GM19099 (cell line): ENCODE measurements around the gene CASP2.

ENCODE experiments used
- POLR2A ChIP-seq: IDR thresholded peaks from 3 replicates; pipeline ENCODE4 v1.6.1; 2011; ENCODE audit warnings: low read depth; ENCODE audit not compliant: insufficient read length; ENCODE audit errors: extremely low read depth

CASP2 gene

GRCh38 chr7:143287935-143288826 lies at the start of gene CASP2:
Gene CASP2, plus strand, starts transcription at chr7:143288351. Its CDS starts 105 bp downstream, at chr7:143288456.
- peak; percentile 86 for TF ChIP-seq POLR2A

DNA sequence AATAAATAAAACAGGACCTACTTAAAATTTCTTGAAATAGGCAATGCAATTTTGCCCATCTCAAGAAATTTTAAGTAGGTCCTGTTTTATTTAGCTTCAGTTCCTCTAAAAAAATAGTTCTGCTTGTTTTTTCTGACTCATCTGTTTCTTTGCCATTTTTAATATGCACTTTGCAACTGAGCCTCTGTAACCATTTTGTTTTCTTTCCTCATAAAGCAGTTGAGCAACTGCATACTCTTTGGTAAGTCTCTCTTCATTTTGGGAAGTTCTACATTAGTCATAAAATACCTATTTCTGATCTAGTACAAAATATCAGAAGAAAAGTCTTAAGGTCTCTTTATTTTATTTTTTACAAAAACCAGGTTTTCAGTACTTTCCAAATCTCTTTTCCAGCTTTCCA lies 48.3 kb upstream of the CASP2 start:
- TF ChIP-seq POLR2A: no peak

- TF ChIP-seq POLR2A: no peak
Observed at GRCh38 chr7:143240291-143241168, 47.6 kb upstream of the CASP2 start.

GRCh38 chr7:143242306-143242705 lies 45.8 kb upstream of the CASP2 start:
- TF ChIP-seq POLR2A: no peak

- TF ChIP-seq POLR2A: no peak
Observed at GRCh38 chr7:143243111-143243510, 45.0 kb upstream of the CASP2 start.

DNA sequence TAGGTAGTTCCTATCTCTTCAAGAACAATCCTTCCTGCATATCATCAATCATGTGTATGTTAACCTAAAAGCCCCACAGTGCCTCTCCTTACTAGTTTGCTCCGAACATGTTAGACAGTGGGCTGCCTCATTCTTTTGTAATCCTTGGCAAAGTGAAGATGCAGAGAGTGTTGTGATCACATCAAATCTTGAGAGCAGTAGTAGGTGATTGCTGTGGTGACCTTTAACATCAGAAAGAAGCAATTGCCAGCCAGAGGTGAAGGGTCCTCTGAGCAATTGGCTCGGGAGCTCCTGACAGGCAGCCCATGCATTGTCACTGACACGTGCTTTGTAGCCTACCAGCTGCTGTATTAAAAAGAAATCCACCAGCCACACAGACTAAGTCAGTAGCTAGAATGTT lies 44.5 kb upstream of the CASP2 start:
- no peak for TF ChIP-seq POLR2A

DNA sequence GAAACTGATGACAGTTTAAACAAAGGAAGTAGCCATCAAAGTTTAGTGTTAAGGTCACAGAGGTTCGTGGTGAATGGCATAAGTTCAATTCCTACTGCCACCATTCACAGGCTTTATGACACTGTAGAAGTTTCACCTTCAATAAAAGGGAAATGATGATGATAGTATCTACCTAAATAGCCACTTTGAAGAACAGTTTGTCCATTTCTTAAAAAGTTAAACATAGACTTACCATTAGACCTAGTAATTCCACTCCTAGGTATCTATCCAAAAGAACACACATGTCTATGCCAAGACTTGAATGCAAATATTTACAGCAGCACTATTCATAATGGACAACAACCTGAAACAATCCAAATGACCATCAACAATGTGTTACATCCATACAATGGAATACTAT lies 43.8 kb upstream of the CASP2 start:
- TF ChIP-seq POLR2A: no peak

- TF ChIP-seq POLR2A: no peak
Observed at GRCh38 chr7:143245123-143245522, 43.0 kb upstream of the CASP2 start.

- TF ChIP-seq POLR2A: no peak
Observed at GRCh38 chr7:143247372-143247771, 40.8 kb upstream of the CASP2 start.

DNA sequence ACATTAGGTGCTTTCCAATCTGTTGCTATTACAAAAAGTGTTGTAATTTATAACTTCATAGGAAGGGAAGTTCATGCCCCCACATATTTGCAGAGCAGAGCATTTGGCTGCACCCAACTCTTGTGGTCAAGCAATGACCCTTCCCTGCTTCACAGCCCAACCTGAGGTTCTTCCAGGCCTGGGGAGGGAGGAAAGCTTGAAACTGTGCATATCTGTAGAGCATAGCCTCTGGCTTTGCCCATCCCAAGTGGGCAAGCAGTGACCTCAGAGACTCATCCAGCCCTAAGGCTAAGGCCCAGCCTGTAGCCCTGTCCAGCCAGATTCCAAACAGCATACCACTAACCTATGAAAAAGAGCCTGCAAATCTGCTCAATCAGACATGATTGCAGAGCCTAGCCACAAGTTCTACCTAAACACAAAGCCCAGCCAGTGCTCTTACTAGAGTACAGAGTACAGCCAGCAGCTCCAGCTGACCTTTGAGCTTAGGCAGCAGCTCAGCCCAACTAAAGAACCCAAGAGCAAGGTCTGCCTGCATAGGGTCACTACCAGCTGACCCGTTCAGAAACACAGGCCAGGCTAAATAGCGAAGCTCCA lies 39.3 kb upstream of the CASP2 start:
- TF ChIP-seq POLR2A: no peak

DNA sequence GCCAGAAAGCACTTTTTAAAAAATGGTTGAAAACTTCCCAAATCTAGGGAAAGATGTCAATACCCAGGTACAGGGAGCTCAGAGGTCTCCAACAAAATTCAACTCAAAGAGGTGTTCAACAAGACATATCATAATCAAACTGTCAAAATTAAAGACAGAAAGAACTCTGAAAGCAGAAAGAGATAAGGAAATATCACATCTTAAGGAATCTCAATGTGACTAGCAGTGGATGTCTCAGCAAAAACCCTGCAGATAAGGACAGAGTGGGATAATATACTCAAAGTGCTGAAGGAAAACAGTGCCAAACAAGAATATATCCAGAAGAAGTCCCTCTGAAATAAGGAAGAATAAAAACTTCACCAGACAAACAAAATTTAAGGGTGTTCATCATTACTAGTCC lies 38.0 kb upstream of the CASP2 start:
- no peak for TF ChIP-seq POLR2A

- TF ChIP-seq POLR2A: no peak
Observed at GRCh38 chr7:143250822-143251221, 37.3 kb upstream of the CASP2 start.

DNA sequence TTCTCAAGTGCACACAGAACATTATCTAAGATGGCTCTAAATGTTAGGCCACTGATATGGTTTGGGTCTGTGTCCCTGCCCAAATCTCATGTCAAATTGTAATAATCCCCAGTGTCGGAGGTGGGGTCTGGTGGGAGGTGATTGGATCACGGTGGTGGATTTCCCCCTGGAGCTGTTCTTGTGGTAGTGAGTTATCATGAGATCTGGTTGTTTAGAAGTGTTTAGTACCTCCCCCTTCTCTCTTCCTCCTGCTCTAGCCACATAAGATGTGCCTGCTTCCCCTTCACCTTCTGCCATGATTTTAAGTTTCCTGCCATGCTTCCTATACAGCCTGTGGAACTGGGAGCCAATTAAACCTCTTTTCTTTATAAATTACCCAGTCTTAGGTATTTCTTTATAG lies 36.1 kb upstream of the CASP2 start:
- no peak for TF ChIP-seq POLR2A

DNA sequence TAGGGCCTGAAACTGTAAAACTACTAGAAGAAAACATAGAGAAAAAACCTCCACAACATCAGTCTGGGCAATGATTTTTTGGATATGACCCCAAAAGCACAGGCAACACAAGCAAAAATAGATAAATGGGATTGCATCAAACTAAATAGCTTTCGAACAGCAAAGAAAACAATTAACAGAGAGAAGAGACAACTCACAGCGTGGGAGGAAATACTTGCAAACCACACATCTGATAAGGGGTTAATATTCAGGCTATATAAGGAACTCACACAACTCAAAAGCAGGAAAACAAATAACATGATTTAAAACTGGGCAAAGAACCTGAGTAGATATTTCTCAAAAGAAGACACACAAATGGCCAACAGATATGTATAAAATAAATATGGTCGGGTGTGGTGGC lies 32.6 kb upstream of the CASP2 start:
- TF ChIP-seq POLR2A: no peak

GRCh38 chr7:143256325-143256724 lies 31.8 kb upstream of the CASP2 start:
- TF ChIP-seq POLR2A: no peak
